GM19395 (cell line): ENCODE measurements around the gene TMEM132D.
"Not testable (repeated sequence)": the region's sequence is repeated elsewhere in the genome, so short reads cannot be mapped to it uniquely, and the experiment has no call there.

Source experiments
- ATAC-seq: cut with Tn5 transposase; IDR thresholded peaks from one replicate; pipeline ENCODE4 v1.9.1; 2021; ENCODE audit warnings: mild to moderate bottlenecking, moderate library complexity; ENCODE audit not compliant: unreplicated experiment

The TMEM132D gene

GRCh38 chr12:129549656-129550055, 354.2 kb downstream of the TMEM132D start:
- no peak for ATAC-seq

DNA sequence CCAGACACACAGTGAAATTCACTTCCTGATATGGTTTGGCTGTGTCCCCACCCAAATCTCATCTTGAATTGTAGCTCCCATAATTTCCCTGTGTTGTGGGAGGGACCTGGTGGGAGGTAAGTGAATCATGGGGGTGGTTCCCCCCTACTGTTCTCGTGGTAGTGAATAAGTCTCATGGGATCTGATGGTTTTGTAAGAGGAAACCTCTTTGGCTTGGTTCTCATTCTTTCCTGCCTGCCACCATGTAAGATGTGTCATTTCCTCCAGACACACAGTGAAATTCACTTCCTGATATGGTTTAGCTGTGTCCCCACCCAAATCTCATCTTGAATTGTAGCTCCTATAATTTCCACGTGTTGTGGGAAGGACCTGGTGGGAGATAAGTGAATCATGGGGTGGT, 354.8 kb downstream of the TMEM132D start:
- not testable (repeated sequence) for ATAC-seq

GRCh38 chr12:129544716-129545115, 359.1 kb downstream of the TMEM132D start:
- no peak for ATAC-seq

DNA sequence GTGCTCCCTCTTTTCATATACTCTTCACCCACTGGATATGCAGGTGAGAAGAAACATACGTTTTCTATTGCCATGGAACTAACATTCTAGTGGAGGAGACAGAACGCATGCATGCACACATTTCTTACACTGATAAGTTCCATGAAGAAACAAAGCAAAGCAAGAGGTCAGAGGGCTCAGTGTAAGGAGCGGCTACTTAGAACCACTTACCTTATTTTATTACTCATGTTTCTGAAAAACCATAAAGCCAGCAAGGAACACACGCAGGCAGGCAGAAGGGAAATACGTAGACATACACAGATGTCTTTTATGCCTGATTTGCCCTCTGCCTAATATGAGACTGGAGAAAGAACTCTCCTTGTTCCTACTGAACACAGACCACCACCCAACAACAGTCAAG, 362.9 kb downstream of the TMEM132D start:
- no peak for ATAC-seq

GRCh38 chr12:129540249-129540648, 363.6 kb downstream of the TMEM132D start:
- ATAC-seq, result no peak

GRCh38 chr12:129538724-129539335, 365.0 kb downstream of the TMEM132D start:
- not testable (repeated sequence) for ATAC-seq

- no peak for ATAC-seq
These were observed 365.7 kb downstream of the TMEM132D start for GRCh38 chr12:129538137-129538536.

DNA sequence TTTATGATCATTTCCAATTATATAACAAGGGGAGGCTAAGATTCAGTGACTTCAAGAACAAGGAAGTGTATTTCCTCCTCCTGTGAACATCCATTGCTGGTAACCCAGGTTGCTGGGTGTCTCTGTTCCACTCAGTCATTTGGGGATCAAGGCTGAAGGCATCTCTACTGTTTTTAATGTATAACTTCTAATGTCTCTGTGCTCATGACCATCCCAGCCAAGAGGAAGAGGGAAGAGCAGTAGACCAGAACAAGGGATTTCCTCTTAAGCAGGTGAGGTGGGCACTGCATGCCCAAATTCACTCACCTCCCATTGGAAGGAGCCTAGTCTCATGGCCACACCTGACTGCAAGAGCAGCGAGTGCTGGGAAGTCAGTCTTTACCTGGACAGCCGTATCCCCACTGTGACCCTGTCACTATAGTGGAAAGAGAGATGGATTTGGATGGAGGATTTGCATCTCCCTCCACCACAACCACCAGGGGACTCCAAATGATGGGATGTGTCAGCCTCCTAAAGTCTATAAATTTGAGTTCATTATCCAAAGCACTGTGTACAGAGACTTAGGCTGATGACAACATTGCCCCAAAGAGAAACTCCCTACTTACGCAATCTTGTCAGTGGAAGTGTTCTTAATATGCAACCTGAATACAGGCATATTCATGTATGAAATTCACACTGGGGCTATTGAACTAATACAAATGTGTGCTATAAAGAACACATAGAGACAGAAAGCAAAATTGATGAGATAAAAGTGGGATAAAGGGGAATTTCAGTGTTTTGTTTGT, 368.7 kb downstream of the TMEM132D start:
- no peak for ATAC-seq

- ATAC-seq, result no peak
These were observed 370.9 kb downstream of the TMEM132D start for GRCh38 chr12:129532707-129533499.

DNA sequence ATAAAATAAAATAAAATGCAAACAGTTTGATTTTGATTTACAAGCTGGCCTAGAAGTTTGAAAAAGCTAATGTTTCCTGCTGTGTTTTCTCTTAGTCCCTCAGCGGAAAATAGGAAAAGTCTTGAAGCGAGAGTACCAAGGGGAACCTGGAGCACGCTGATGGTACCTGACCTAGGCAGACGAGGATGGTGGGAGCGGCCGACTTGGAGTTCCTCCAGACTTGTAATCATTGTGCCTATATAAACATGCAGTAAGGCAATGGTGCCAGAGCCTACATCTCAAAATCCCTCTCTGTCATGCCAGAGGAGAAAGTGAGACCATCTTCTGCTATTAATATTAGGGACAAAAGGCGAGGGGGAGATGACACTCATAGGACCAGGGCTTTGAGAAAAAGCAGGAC, 371.7 kb downstream of the TMEM132D start:
- no peak for ATAC-seq

- no peak for ATAC-seq
These were observed 372.8 kb downstream of the TMEM132D start for GRCh38 chr12:129530984-129531383.

DNA sequence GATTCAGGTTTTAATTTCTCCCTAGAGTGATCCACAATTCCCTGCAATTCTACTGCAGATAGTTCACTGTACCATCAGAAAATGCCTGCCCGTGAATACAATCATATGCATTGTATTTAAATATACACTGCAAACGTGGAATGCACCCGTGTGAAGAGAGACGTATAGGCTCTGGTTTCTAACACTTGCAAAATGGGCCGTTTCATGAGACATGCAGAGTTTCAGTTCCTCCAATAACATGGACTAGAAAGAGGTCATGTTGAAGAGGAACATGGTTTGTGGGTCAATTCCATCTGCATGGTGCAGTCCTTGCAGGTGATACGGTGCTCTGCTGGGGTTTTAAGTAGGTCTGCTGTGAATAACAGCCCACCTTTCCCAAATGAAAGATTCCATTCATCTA, 373.3 kb downstream of the TMEM132D start:
- ATAC-seq, result no peak

- ATAC-seq, result no peak
These were observed 376.3 kb downstream of the TMEM132D start for GRCh38 chr12:129527506-129527905.

DNA sequence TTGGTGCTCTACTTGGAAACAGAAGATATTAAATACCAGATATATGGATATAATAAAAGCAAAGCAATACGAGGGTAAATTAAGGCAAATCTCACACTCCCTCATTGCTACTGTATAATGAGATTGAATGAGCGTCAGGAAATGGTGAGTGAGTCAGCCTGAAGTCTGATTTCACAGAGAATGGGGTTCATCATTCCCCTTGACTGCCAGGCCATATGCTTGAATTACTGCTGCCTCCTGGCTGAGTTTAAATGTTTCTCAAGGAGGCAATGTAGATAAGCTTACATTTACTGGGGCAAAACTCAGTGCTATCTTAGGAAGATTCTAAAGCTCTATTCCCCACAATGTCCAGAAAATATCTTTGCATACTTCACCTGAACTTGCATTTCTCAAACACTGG, 380.2 kb downstream of the TMEM132D start:
- no peak for ATAC-seq

DNA sequence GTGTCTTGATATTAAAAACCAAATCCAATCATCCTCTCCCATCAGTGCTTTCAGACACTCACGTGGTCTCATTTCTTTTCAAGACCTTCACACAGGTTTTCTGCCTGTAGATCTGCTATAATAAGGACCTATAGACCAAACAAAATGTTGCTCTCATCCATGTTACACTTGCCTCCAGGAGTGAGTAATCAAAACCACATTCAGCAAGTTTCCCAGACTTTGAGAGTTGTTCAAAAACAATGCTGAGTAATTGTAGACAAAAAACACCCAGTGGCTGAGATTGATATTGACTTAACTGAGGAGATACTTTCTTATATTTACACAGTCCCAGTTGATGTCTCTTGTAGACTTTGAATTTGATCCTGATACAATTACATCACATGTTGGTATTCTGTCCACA, 383.1 kb downstream of the TMEM132D start:
- no peak for ATAC-seq

- ATAC-seq, result no peak
These were observed 400.0 kb downstream of the TMEM132D start for GRCh38 chr12:129503802-129504201.

DNA sequence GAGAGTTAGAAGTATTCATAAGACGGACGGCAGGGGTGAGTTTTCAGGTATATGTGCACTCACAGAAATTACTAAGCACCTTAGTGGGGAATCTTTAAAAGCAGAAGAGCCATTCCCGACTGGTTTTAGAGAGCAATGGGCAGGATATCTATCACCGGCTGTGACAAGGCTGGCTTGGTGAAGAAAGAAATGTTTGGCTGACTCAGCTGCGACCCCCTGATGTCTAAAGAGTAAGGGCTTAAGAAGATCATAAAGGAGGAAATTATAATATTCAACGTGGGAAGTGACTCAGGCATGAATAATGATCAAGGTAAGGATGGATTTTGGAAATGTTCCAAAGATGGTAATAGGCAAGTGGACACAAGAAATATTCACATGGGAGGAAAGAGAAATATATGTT, 407.6 kb downstream of the TMEM132D start:
- ATAC-seq, result no peak

DNA sequence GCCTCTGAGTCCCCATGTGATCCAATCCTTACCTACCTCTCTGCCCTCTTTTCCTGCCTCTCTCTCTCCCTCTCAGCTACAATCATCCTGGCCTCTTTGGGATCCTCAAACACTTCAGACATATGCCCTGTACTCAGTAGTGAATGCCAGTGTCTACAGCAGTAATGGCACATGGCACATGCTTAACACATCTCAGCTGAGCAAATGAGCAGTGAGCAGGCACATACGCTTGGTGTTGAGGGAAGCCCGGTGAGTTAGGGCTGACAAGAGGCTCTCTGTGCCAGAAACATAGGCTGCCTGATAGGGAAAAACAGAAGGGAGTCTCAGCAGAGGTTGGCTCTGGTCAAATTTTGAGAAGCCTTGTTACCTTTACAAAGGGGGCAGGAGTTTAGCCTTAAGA, 409.1 kb downstream of the TMEM132D start:
- no peak for ATAC-seq

GRCh38 chr12:129494260-129494659, 409.6 kb downstream of the TMEM132D start:
- ATAC-seq, result no peak

DNA sequence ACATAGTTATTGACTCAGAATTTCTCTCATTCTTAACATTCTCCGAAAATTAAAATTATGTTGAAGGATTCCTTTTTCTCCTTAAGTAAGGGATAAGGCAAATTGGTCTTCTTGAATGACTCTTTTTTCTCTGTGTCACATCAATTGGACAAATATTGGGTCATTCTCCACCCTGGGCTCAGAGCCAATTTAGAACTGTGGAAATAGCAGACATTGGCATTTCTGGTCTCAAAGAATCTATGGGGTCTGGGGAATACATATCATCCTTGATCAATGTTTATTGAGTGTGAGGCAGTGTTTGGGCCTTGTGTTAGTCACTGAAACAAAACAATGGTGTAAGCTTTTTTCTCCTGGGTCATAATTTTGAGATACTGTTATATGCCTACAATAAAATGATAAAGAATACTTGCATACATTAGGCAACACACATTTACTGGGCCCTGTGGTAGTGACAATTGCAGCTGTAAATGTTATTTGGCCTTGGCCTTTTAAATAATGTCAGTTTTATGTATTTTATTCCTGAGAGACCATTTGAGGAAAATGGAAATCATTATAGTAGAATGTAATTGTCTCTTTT, 414.6 kb downstream of the TMEM132D start:
- no peak for ATAC-seq

- no peak for ATAC-seq
These were observed 416.9 kb downstream of the TMEM132D start for GRCh38 chr12:129486931-129487330.
